NCI-H1048 (cell line): ENCODE data around the gene S100PBP.
"Not testable (repeated sequence)": the region's sequence is repeated elsewhere in the genome, so short reads cannot be mapped to it uniquely, and the experiment has no call there.

Experiments
- DNase-seq: peaks from one replicate; lab custom pipeline; 2025; lab: John Stamatoyannopoulos, UW

The S100PBP gene

GRCh38 chr1:32900956-32901822, 83.7 kb downstream of the S100PBP start, which contains the start of gene TMEM54:
TSS of gene TMEM54 (minus strand) at chr1:32901389. CDS start at chr1:32901238, 151 bp downstream.
- DNase-seq: no peak

GRCh38 chr1:32901823-32902534, 84.5 kb downstream of the S100PBP start:
- DNase-seq: no peak

- DNase-seq: no peak
Measured at GRCh38 chr1:32902535-32902920, 85.1 kb downstream of the S100PBP start.

GRCh38 chr1:32903991-32904785, 86.7 kb downstream of the S100PBP start:
- DNase-seq: no peak

- DNase-seq: no peak
Measured at GRCh38 chr1:32904797-32905196, 87.3 kb downstream of the S100PBP start.

GRCh38 chr1:32905588-32905987, 88.1 kb downstream of the S100PBP start:
- DNase-seq: not testable (repeated sequence)

- no peak for DNase-seq
Measured at GRCh38 chr1:32906654-32907053, 89.2 kb downstream of the S100PBP start.

GRCh38 chr1:32907435-32907834, 90.0 kb downstream of the S100PBP start:
- no peak for DNase-seq
